AG04450 (cell line): ENCODE results near the gene ANTXR1. TPM values are rescaled to one million over a fixed set of nuclear protein-coding genes. Genes with fewer than 3 reads are reported as not detected.
A peak's percentile ranks its signal among the peaks of the same experiment; 100 is the strongest.

Source experiments
- CTCF ChIA-PET: fragments of 300-600, 350-600 bp; formaldehyde crosslinking; extraction: SDS; loops from one replicate; lab custom pipeline; 2022; ENCODE audit warnings: antibody characterized with exemption, inconsistent platforms; lab: Charles Lee
- POLR2A ChIA-PET: fragments of 350-600 bp; formaldehyde crosslinking; extraction: SDS; loops from one replicate; lab custom pipeline; 2021; ENCODE audit warnings: antibody characterized with exemption, inconsistent platforms; lab: Yijun Ruan, JAX
- DNase-seq: peaks from one replicate; pipeline ENCODE4 v3.0.0-alpha.2; 2011; ENCODE audit warnings: low read depth, low spot score
- H3K27ac ChIP-seq: one replicate; pipeline ENCODE4 v1.5.1; 2012; ENCODE audit warnings: low read depth, low read length, control low read depth
- H3K27me3 ChIP-seq: one replicate; pipeline ENCODE4 v1.6.0; 2012; ENCODE audit warnings: low read length; ENCODE audit not compliant: control insufficient read depth, insufficient read depth
- H3K4me3 ChIP-seq: 2 replicates; pipeline ENCODE4 v1.5.1; 2011; ENCODE audit warnings: mild to moderate bottlenecking, low read depth, low read length, control low read depth
- H3K9me3 ChIP-seq: 2 replicates; pipeline ENCODE4 v1.5.1; 2012; ENCODE audit warnings: low read length; ENCODE audit not compliant: control insufficient read depth, insufficient read depth
- CTCF ChIP-seq: IDR thresholded peaks from 2 replicates; pipeline ENCODE4 v1.5.1; 2011; ENCODE audit warnings: low read depth, low read length, control low read depth, inconsistent platforms
- polyA plus RNA-seq: library from polyadenylated mRNA; depleted of rRNA; stranded (reverse); fragments of >200 nt; gene quantifications from 2 replicates; pipeline ENCODE4 v1.2.3, GENCODE V29; 2011

ANTXR1 gene
- polyA plus RNA-seq, 1 experiment, result 113 TPM

- ChIA-PET CTCF (interaction anchor here (0.9 to 1.7 kb wide), 3 partner anchors 70 to 223 kb away, joined by 4 to 5 read pairs (median 4); partner anchors contain the start of gene ANTXR1), POLR2A (interaction anchor here (1.1 to 1.8 kb wide), 4 partner anchors 17 to 113 kb away, joined by 5 to 9 read pairs (median 6); no protein-coding TSS in a partner anchor)
- Histone ChIP-seq H3K9me3 (no peaks in the 10 kb centered on the region), H3K27ac (peak overlapping the region; percentile 71), H3K4me3 (no peak overlapping the region), H3K27me3 (no peaks in the 10 kb centered on the region)
- no peak for DNase-seq
- no peak for TF ChIP-seq CTCF
Measured at GRCh38 chr2:69083235-69083748, 70.3 kb downstream of the ANTXR1 start.

- ChIA-PET CTCF (no interaction called here), POLR2A (no interaction called here)
- TF ChIP-seq CTCF, result no peak
- no peaks in the 10 kb centered on the region for H3K9me3 ChIP-seq
- DNase-seq, result no peak
- no peak overlapping the region for H3K4me3 ChIP-seq
- H3K27me3 ChIP-seq, result no peaks in the 10 kb centered on the region
- H3K27ac ChIP-seq, result no peak overlapping the region
Measured at GRCh38 chr2:69084492-69084891, 71.5 kb downstream of the ANTXR1 start.

- H3K9me3 ChIP-seq, result no peaks in the 10 kb centered on the region
- H3K27ac ChIP-seq, result no peak overlapping the region
- DNase-seq, result no peak
- H3K27me3 ChIP-seq, result no peaks in the 10 kb centered on the region
- no peak overlapping the region for H3K4me3 ChIP-seq
- TF ChIP-seq CTCF, result no peak
- POLR2A ChIA-PET, result no interaction called here
- CTCF ChIA-PET, result interaction anchor here (1.1 kb wide), 1 partner anchor 220 kb away, joined by 3 read pairs; no protein-coding TSS in a partner anchor
Measured at GRCh38 chr2:69086466-69086865, 73.5 kb downstream of the ANTXR1 start.

GRCh38 chr2:69087211-69087911, 74.4 kb downstream of the ANTXR1 start:
- CTCF ChIA-PET, result interaction anchor here (1.1 kb wide), 1 partner anchor 219 kb away, joined by 3 read pairs; no protein-coding TSS in a partner anchor
- DNase-seq, result no peak
- Histone ChIP-seq H3K27me3 (no peaks in the 10 kb centered on the region), H3K27ac (no peak overlapping the region), H3K9me3 (no peaks in the 10 kb centered on the region), H3K4me3 (no peak overlapping the region)
- TF ChIP-seq CTCF, result no peak
- POLR2A ChIA-PET, result no interaction called here

GRCh38 chr2:69087912-69088240, 74.9 kb downstream of the ANTXR1 start:
- ChIA-PET CTCF (no interaction called here), POLR2A (interaction anchor here (0.8 kb wide), 1 partner anchor 109 kb away, joined by 3 read pairs; no protein-coding TSS in a partner anchor)
- Histone ChIP-seq H3K4me3 (no peak overlapping the region), H3K9me3 (no peaks in the 10 kb centered on the region), H3K27me3 (no peaks in the 10 kb centered on the region), H3K27ac (no peak overlapping the region)
- DNase-seq, result no peak
- TF ChIP-seq CTCF, result no peak
